Endothelial cell (in vitro differentiated cells): ENCODE data around the gene TAF1C. TPM values are rescaled to one million over a fixed set of nuclear protein-coding genes. Genes with fewer than 3 reads are reported as not detected.

Experiments
- DNase-seq: peaks from one replicate; pipeline ENCODE4 v3.0.0; 2021; ENCODE audit warnings: low spot score
- H3K27ac Mint-ChIP-seq: one replicate; pipeline ENCODE4 v1.8.0; 2021; ENCODE audit warnings: mixed read lengths, inconsistent platforms; ENCODE audit not compliant: unreplicated experiment
- H3K27me3 Mint-ChIP-seq: one replicate; pipeline ENCODE4 v1.8.0; 2021; ENCODE audit warnings: mild to moderate bottlenecking, moderate library complexity, mixed read lengths, inconsistent platforms; ENCODE audit not compliant: unreplicated experiment
- H3K36me3 Mint-ChIP-seq: one replicate; pipeline ENCODE4 v1.8.0; 2021; ENCODE audit warnings: mild to moderate bottlenecking, low read depth, mixed read lengths, inconsistent platforms; ENCODE audit not compliant: unreplicated experiment
- H3K4me1 Mint-ChIP-seq: one replicate; pipeline ENCODE4 v1.8.0; 2021; ENCODE audit warnings: mild to moderate bottlenecking, mixed read lengths, inconsistent platforms; ENCODE audit not compliant: unreplicated experiment
- H3K4me3 Mint-ChIP-seq: one replicate; pipeline ENCODE4 v1.8.0; 2021; ENCODE audit warnings: mild to moderate bottlenecking, mixed read lengths, inconsistent platforms; ENCODE audit not compliant: unreplicated experiment
- H3K9me3 Mint-ChIP-seq: one replicate; pipeline ENCODE4 v1.8.0; 2021; ENCODE audit warnings: mixed read lengths, inconsistent platforms; ENCODE audit not compliant: unreplicated experiment
- total RNA-seq: library from RNA; stranded (reverse); fragmentation: NEBNext Ultra II Directional; extraction: Animal tissue kit (Norgen Biotek cat#: 25700); gene quantifications from one replicate; pipeline ENCODE4 v1.2.1, GENCODE V29; 2021; ENCODE audit not compliant: unreplicated experiment
- TF ChIP-seq, protein P1 (sequence below): fragments of 200-600 bp; sonication (generic); IDR thresholded peaks from one replicate; pipeline ENCODE4 v1.5.0; 2021; ENCODE audit warnings: antibody characterized with exemption; ENCODE audit not compliant: unreplicated experiment

TAF1C gene
- total RNA-seq, 1 donor from 2014 or later = 73.6 TPM

DNA sequence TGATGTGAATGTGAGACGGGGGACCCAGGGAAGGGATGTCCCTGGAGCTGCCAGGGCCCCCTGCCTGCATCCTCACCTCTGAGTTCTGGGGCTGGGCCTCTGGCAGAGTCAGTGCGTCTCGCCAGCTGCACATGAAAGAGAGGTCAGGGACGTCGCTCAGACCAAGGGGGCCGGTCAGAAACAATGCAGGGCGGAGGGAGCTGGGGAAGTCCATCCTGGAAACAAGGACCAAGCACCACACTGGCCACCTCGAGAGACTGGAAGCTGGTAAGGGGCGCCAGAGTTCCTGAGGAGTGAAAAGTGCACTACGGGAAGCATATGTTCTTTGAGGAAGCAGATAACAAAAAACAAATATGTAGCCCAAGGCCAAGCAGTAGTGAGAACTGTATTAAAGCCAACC, 2.1 kb downstream of the TAF1C start:
- DNase-seq = no peak
- TF ChIP-seq, protein P1, sequence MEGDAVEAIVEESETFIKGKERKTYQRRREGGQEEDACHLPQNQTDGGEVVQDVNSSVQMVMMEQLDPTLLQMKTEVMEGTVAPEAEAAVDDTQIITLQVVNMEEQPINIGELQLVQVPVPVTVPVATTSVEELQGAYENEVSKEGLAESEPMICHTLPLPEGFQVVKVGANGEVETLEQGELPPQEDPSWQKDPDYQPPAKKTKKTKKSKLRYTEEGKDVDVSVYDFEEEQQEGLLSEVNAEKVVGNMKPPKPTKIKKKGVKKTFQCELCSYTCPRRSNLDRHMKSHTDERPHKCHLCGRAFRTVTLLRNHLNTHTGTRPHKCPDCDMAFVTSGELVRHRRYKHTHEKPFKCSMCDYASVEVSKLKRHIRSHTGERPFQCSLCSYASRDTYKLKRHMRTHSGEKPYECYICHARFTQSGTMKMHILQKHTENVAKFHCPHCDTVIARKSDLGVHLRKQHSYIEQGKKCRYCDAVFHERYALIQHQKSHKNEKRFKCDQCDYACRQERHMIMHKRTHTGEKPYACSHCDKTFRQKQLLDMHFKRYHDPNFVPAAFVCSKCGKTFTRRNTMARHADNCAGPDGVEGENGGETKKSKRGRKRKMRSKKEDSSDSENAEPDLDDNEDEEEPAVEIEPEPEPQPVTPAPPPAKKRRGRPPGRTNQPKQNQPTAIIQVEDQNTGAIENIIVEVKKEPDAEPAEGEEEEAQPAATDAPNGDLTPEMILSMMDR = no peak
- Mint-ChIP-seq H3K36me3 (peaks cover 15% of the 10 kb centered on the region), H3K4me3 (peak overlapping the region; percentile 66), H3K27me3 (no peaks in the 10 kb centered on the region), H3K4me1 (peaks cover 17% of the 10 kb centered on the region), H3K9me3 (no peaks in the 10 kb centered on the region), H3K27ac (peak overlapping the region; percentile 53)

- Mint-ChIP-seq H3K4me1 (peaks cover 17% of the 10 kb centered on the region), H3K36me3 (peaks cover 15% of the 10 kb centered on the region), H3K27ac (peak overlapping the region; percentile 53), H3K27me3 (no peaks in the 10 kb centered on the region), H3K9me3 (no peaks in the 10 kb centered on the region), H3K4me3 (peak overlapping the region; percentile 7)
- no peak for DNase-seq
- TF ChIP-seq, protein P1 = no peak
Measured at GRCh38 chr16:84183911-84184591, 2.8 kb downstream of the TAF1C start.

DNA sequence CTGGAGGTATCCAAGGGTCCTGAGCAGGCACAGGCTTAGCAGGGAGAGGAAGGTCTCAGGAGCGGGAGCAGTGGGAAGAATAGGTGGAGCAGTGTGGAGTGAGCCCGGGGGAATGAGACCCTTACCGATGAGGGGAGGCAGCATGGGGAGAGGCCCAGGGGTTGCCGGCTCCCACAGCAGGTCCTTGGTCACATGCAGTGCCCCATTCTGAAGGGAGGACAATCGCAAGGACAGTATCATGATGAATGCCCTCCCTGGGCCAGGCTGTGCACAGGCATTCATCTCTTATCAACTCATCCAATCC, 3.3 kb downstream of the TAF1C start:
- Mint-ChIP-seq H3K27me3 (no peaks in the 10 kb centered on the region), H3K4me3 (no peak overlapping the region), H3K27ac (no peak overlapping the region), H3K9me3 (no peaks in the 10 kb centered on the region), H3K36me3 (peaks cover 15% of the 10 kb centered on the region), H3K4me1 (peaks cover 17% of the 10 kb centered on the region)
- no peak for DNase-seq
- TF ChIP-seq, protein P1 = no peak

- no peaks in the 10 kb centered on the region for H3K27me3 Mint-ChIP-seq
- no peak for DNase-seq
- H3K4me3 Mint-ChIP-seq = peak overlapping the region; percentile 65
- peaks cover 18% of the 10 kb centered on the region for H3K36me3 Mint-ChIP-seq
- peak overlapping the region; percentile 42 for H3K27ac Mint-ChIP-seq
- TF ChIP-seq, protein P1 = no peak
- peaks cover 17% of the 10 kb centered on the region for H3K4me1 Mint-ChIP-seq
- H3K9me3 Mint-ChIP-seq = no peaks in the 10 kb centered on the region
Measured at GRCh38 chr16:84182680-84183571, 3.9 kb downstream of the TAF1C start.

GRCh38 chr16:84182104-84182503, 4.8 kb downstream of the TAF1C start:
- Mint-ChIP-seq H3K36me3 (peaks cover 23% of the 10 kb centered on the region), H3K4me1 (peaks cover 20% of the 10 kb centered on the region), H3K9me3 (no peaks in the 10 kb centered on the region), H3K27me3 (peaks cover 2% of the 10 kb centered on the region), H3K27ac (no peak overlapping the region), H3K4me3 (no peak overlapping the region)
- DNase-seq = no peak
- TF ChIP-seq, protein P1 = no peak
